Measurements from ENCODE around the gene CRNN. TPM values are rescaled to one million over a fixed set of nuclear protein-coding genes. Genes with fewer than 3 reads are reported as not detected.

The CRNN gene
- total RNA-seq, 6 donors from 2014 or later, result not detected

DNA sequence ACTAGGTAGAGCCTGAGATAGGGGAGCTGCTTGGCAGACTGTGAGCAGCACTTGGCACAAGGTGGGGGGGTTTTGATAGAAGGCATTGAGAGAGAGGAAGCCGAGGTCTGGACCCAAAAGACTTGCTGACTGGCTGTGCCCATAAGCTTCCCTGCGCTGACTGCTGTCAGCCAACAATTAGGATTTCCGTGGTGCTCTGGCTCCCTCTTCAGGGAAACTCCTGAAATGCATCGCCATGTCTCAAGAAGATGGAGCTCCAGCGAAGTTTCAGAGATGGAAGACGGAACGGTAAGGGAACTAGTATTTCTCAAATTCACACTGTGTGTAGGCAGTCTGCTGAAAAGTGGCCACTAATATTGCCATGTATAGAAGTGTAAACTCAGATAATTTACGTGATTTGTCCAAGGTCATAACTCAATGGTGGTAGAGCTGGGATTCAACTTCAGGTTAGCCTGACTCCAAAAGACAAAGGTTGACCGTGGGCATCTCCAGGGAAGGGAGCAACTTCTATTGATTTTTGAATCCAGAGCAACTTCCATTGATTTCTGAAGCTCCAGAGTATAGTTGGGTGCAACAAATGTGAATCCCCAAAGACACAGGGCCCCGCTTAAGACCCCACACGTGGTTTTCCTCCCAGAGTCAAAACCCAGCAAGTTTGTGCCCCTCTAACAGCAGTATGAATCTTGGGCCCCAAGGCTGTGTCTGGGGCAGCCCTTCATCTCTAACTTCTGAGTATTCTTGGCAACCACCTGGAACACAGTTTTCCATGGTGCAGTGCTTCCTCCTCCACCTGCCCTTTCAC lies 44.5 kb upstream of the CRNN start:
- H3K27me3 ChIP-seq, result no peaks in the 10 kb centered on the region
- WGBS, 2 donors, result 27 to 54% methylated on average over 7 to 11 of the region's 11 CpGs
- peak; percentile 74 to 91 for ATAC-seq (ENCODE audit: low FRiP score in 2 of 2)
- TF ChIP-seq, protein P1, sequence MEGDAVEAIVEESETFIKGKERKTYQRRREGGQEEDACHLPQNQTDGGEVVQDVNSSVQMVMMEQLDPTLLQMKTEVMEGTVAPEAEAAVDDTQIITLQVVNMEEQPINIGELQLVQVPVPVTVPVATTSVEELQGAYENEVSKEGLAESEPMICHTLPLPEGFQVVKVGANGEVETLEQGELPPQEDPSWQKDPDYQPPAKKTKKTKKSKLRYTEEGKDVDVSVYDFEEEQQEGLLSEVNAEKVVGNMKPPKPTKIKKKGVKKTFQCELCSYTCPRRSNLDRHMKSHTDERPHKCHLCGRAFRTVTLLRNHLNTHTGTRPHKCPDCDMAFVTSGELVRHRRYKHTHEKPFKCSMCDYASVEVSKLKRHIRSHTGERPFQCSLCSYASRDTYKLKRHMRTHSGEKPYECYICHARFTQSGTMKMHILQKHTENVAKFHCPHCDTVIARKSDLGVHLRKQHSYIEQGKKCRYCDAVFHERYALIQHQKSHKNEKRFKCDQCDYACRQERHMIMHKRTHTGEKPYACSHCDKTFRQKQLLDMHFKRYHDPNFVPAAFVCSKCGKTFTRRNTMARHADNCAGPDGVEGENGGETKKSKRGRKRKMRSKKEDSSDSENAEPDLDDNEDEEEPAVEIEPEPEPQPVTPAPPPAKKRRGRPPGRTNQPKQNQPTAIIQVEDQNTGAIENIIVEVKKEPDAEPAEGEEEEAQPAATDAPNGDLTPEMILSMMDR (IDR thresholded peaks at IDR 0.05), result peak; percentile 79 to 92 (median 84)
- no peak for TF ChIP-seq POLR2A (IDR thresholded peaks at IDR 0.05)
- peaks cover 0 to 11% (median 8%) of the 10 kb centered on the region in 4 donors for H3K4me1 ChIP-seq
- H3K36me3 ChIP-seq, result no peaks in the 10 kb centered on the region
- H3K9me3 ChIP-seq, result no peaks in the 10 kb centered on the region
- H3K4me3 ChIP-seq, result no peak overlapping the region
- H3K27ac ChIP-seq, result no peak overlapping the region
- DNase-seq, result peak in 1 of 2 donors; percentile 76

DNA sequence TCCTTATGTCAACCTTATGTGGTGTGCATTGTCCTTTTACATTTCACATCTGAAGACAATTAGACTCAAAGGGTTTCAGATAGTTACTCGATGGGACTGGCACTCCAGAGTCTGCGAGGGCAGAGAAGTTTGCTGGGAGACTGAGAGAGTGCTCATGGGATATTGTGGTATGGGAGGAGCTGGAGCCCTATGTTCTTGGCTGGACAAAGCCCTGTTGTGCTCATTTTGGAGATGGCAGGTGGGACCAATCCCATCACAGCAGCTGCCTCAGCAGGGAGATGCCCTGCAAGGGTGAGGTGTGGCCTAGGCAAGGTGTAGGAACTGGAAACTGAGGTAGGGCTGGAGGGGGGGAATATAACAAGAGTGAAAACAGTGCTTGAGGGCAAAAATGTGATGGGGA lies 43.5 kb upstream of the CRNN start:
- no peak for DNase-seq
- Histone ChIP-seq H3K4me1 (peaks cover 0 to 11% (median 8%) of the 10 kb centered on the region in 4 donors), H3K4me3 (no peak overlapping the region), H3K36me3 (no peaks in the 10 kb centered on the region), H3K27me3 (no peaks in the 10 kb centered on the region), H3K9me3 (no peaks in the 10 kb centered on the region), H3K27ac (no peak overlapping the region)
- ATAC-seq (ENCODE audit: low FRiP score in 2 of 2), result no peak
- WGBS, 2 donors, result 58 to 69% methylated on average over 2 of the region's 2 CpGs
- TF ChIP-seq EP300 (IDR thresholded peaks at IDR 0.05) (no peak), POLR2AphosphoS5 (IDR thresholded peaks at IDR 0.05) (no peak), POLR2A (IDR thresholded peaks at IDR 0.05) (no peak)
- TF ChIP-seq, protein P1 (IDR thresholded peaks at IDR 0.05), result no peak

DNA sequence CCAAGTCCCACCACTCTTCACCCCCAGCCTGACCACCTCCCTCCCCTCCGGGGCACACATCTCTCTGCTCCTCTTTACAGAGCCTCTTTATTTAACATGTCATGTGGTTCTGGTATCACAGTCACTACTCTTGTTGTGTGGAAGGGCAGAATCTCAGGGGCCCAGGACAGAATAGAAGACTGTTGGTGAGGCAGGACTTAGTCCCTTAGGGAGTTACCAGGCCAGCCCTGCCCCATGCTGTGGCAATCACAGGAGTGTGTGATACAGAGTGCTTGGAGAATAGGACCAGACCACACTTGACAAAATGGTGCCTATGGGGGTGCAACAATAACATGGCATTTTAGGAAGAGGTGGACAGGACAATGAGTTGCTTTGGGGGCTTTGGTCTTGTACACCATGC lies 43.0 kb upstream of the CRNN start:
- no peak overlapping the region for H3K27ac ChIP-seq
- ATAC-seq (ENCODE audit: low FRiP score in 2 of 2), result peak in 1 of 2 donors; percentile 17
- no peaks in the 10 kb centered on the region for H3K36me3 ChIP-seq
- H3K27me3 ChIP-seq, result no peaks in the 10 kb centered on the region
- H3K4me1 ChIP-seq, result peaks cover 0 to 11% (median 8%) of the 10 kb centered on the region in 4 donors
- 83 to 94% methylated on average over 1 of the region's 1 CpG for WGBS, 2 donors
- no peak overlapping the region for H3K4me3 ChIP-seq
- DNase-seq, result no peak
- TF ChIP-seq EP300 (IDR thresholded peaks at IDR 0.05) (no peak), POLR2AphosphoS5 (IDR thresholded peaks at IDR 0.05) (no peak), POLR2A (IDR thresholded peaks at IDR 0.05) (no peak)
- TF ChIP-seq, protein P1 (IDR thresholded peaks at IDR 0.05), result no peak
- no peaks in the 10 kb centered on the region for H3K9me3 ChIP-seq

DNA sequence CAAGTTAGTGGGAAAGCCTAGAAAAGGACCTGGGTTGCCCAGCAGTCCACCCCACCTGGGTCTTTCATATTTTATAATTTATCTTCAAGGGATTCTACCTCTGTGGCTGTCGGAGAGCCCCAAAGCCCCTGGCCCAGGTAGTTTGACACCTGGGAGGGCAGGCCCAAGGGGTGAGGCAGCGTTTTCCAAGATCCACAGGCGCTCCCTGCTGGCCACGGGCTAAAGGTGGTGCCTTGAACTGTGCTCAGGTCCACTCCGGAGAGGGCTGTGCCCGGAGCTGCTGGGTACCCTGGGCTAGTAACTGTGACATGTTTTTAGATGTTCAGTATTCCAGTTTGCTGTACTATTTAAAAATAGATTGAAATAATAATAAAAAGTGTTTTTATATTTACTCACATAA lies 37.2 kb upstream of the CRNN start:
- Histone ChIP-seq H3K27me3 (no peaks in the 10 kb centered on the region), H3K4me3 (no peak overlapping the region), H3K36me3 (no peaks in the 10 kb centered on the region), H3K4me1 (no peaks in the 10 kb centered on the region), H3K27ac (no peak overlapping the region), H3K9me3 (no peaks in the 10 kb centered on the region)
- TF ChIP-seq, protein P1 (IDR thresholded peaks at IDR 0.05), result no peak
- TF ChIP-seq EP300 (IDR thresholded peaks at IDR 0.05) (no peak), POLR2A (IDR thresholded peaks at IDR 0.05) (no peak), POLR2AphosphoS5 (IDR thresholded peaks at IDR 0.05) (no peak)
- WGBS, 2 donors, result 56% methylated on average over 6 of the region's 6 CpGs
- ATAC-seq (ENCODE audit: low FRiP score in 2 of 2), result peak in 1 of 2 donors; percentile 55
- peak in 1 of 2 donors; percentile 20 for DNase-seq

DNA sequence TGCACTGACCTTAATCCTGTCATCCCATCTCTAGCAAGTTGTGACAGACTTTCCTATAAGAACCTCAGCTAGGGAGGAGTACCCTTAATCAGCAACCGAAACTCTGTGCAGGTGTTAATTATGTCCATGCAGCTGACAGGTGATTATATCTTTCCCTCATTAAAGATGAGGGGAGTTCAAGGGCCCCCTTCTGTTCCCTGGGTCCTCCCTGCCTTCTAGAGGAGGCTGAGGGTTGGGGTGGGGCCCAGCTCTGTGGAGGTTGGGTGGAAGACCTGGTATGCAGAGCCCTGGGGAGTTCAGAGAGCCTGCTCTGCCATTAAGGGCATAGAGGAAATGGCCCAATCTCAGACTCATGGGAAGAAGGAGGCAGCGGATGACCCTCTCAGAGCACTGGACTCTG lies 35.6 kb upstream of the CRNN start:
- Histone ChIP-seq H3K27me3 (no peaks in the 10 kb centered on the region), H3K4me1 (no peaks in the 10 kb centered on the region), H3K9me3 (no peaks in the 10 kb centered on the region), H3K27ac (no peak overlapping the region), H3K36me3 (no peaks in the 10 kb centered on the region), H3K4me3 (no peak overlapping the region)
- WGBS, 2 donors, result 82 to 92% methylated on average over 2 of the region's 2 CpGs
- no peak for DNase-seq
- ATAC-seq (ENCODE audit: low FRiP score in 2 of 2), result no peak
- no peak for TF ChIP-seq POLR2A (IDR thresholded peaks at IDR 0.05)
- TF ChIP-seq POLR2AphosphoS5 (IDR thresholded peaks at IDR 0.05), result no peak
- TF ChIP-seq, protein P1 (IDR thresholded peaks at IDR 0.05), result no peak
- no peak for TF ChIP-seq EP300 (IDR thresholded peaks at IDR 0.05)

Measured in upper lobe of left lung (tissue), 6 donors.